GM13977 (cell line): ENCODE measurements around the gene FSHR.

Experiments used
- DNase-seq: peaks from one replicate; pipeline ENCODE4 v3.0.0; 2012; ENCODE audit warnings: low spot score
- CTCF ChIP-seq: IDR thresholded peaks from 2 replicates; pipeline ENCODE4 v1.5.1; 2012; ENCODE audit warnings: mild to moderate bottlenecking, control low read depth; ENCODE audit not compliant: insufficient read depth; ENCODE audit errors: extremely low read depth, missing control alignments
- in situ Hi-C: fragments of 300-500 bp; cut with MboI; formaldehyde crosslinking; loops from one replicate; pipeline ENCODE4 v1.12.0; 2022; ENCODE audit warnings: low sequenced_read_pairs, low pct_unique_long_range_greater_than_20kb, mixed read lengths, inconsistent platforms; ENCODE audit not compliant: unreplicated experiment

Gene FSHR

GRCh38 chr2:49004036-49004626 lies 150.2 kb downstream of the FSHR start:
- no peak for TF ChIP-seq CTCF
- no peak for DNase-seq
- in situ Hi-C loops = no loop called here

- in situ Hi-C loops = no loop called here
- DNase-seq = no peak
- no peak for TF ChIP-seq CTCF
These were observed 151.1 kb downstream of the FSHR start for GRCh38 chr2:49003201-49003600.

- in situ Hi-C loops = no loop called here
- no peak for TF ChIP-seq CTCF
- DNase-seq = no peak
These were observed 151.6 kb downstream of the FSHR start for GRCh38 chr2:49002750-49003149.

GRCh38 chr2:49000695-49001094 lies 153.6 kb downstream of the FSHR start:
- no peak for DNase-seq
- TF ChIP-seq CTCF = no peak
- in situ Hi-C loops = no loop called here

- no peak for DNase-seq
- TF ChIP-seq CTCF = no peak
- in situ Hi-C loops = no loop called here
These were observed 155.9 kb downstream of the FSHR start for GRCh38 chr2:48998449-48998848.

GRCh38 chr2:48993576-48993975 lies 160.7 kb downstream of the FSHR start:
- no peak for DNase-seq
- TF ChIP-seq CTCF = no peak
- in situ Hi-C loops = no loop called here

GRCh38 chr2:48991415-48992131 lies 162.7 kb downstream of the FSHR start:
- no peak for TF ChIP-seq CTCF
- in situ Hi-C loops = no loop called here
- DNase-seq = no peak
